Measurements from ENCODE around the gene RUBCN.

RUBCN gene

GRCh38 chr3:197720694-197721093 is 16.0 kb downstream of the RUBCN start:
- no peak overlapping the region for H2AFZ ChIP-seq (ENCODE audit: low read depth, low read length)
- no peaks in the 10 kb centered on the region for H3K4me1 ChIP-seq (ENCODE audit: insufficient read depth, low read length)
- ATAC-seq (ENCODE audit: insufficient read depth, low read depth) (no peak), DNase-seq (no peak)
- no peak overlapping the region for H3K4me3 ChIP-seq (ENCODE audit: low read depth in 1 of 2, low read length in 2 of 2)
- no peak for TF ChIP-seq EZH2 (IDR thresholded peaks at IDR 0.05; ENCODE audit: borderline replicate concordance, low read depth, low read length, severe bottlenecking)
- no peak for TF ChIP-seq CTCF (IDR thresholded peaks at IDR 0.05; ENCODE audit: borderline replicate concordance, extremely low read depth, low read length, poor library complexity, severe bottlenecking)
- no peak overlapping the region for H3K9ac ChIP-seq (ENCODE audit: low read depth, low read length)
- H3K27ac ChIP-seq (ENCODE audit: low read length) = no peak overlapping the region
- peaks cover 8% of the 10 kb centered on the region; the same call in 1 of the 2 replicates for H3K36me3 ChIP-seq (ENCODE audit: insufficient read depth, low read length)
- no peaks in the 10 kb centered on the region for H4K20me1 ChIP-seq (ENCODE audit: insufficient read depth, low read length)
- peaks cover 14% of the 10 kb centered on the region for H3K9me3 ChIP-seq (ENCODE audit: insufficient read depth, low read length, severe bottlenecking)
- no peaks in the 10 kb centered on the region for H3K27me3 ChIP-seq (ENCODE audit: insufficient read depth, low read length, poor library complexity)
- H3K4me2 ChIP-seq (ENCODE audit: insufficient read depth, low read length) = no peak overlapping the region
- no peaks in the 10 kb centered on the region for H3K79me2 ChIP-seq (ENCODE audit: insufficient read depth, low read length)

GRCh38 chr3:197718891-197719290 is 17.8 kb downstream of the RUBCN start:
- DNase-seq = no peak
- Histone ChIP-seq H3K9ac (ENCODE audit: low read depth, low read length) (no peak overlapping the region), H3K79me2 (ENCODE audit: insufficient read depth, low read length) (no peaks in the 10 kb centered on the region)

GRCh38 chr3:197714251-197714650 is 22.5 kb downstream of the RUBCN start:
- TF ChIP-seq CTCF (IDR thresholded peaks at IDR 0.05; ENCODE audit: borderline replicate concordance, extremely low read depth, low read length, poor library complexity, severe bottlenecking) = no peak
- TF ChIP-seq EZH2 (IDR thresholded peaks at IDR 0.05; ENCODE audit: borderline replicate concordance, low read depth, low read length, severe bottlenecking) = no peak
- Histone ChIP-seq H3K36me3 (ENCODE audit: insufficient read depth, low read length) (peaks cover 6% of the 10 kb centered on the region; the same call in 1 of the 2 replicates), H3K79me2 (ENCODE audit: insufficient read depth, low read length) (0 out of 2 replicates have a peak, but pooled peaks cover 4% of the 10 kb centered on the region), H3K9me3 (ENCODE audit: insufficient read depth, low read length, severe bottlenecking) (no peaks in the 10 kb centered on the region), H3K27ac (ENCODE audit: low read length) (no peak overlapping the region), H4K20me1 (ENCODE audit: insufficient read depth, low read length) (no peaks in the 10 kb centered on the region), H3K4me3 (ENCODE audit: low read depth in 1 of 2, low read length in 2 of 2) (no peak overlapping the region), H3K4me1 (ENCODE audit: insufficient read depth, low read length) (peaks cover 21% of the 10 kb centered on the region), H3K9ac (ENCODE audit: low read depth, low read length) (no peak overlapping the region), H3K27me3 (ENCODE audit: insufficient read depth, low read length, poor library complexity) (no peaks in the 10 kb centered on the region), H3K4me2 (ENCODE audit: insufficient read depth, low read length) (no peak overlapping the region), H2AFZ (ENCODE audit: low read depth, low read length) (no peak overlapping the region)
- ATAC-seq (ENCODE audit: insufficient read depth, low read depth) = no peak
- DNase-seq = no peak

More at GRCh38 chr3:197718891-197719290, 17.8 kb downstream of the RUBCN start:
- Histone ChIP-seq H3K4me1 (ENCODE audit: insufficient read depth, low read length) (no peaks in the 10 kb centered on the region), H4K20me1 (ENCODE audit: insufficient read depth, low read length) (no peaks in the 10 kb centered on the region), H2AFZ (ENCODE audit: low read depth, low read length) (no peak overlapping the region), H3K27me3 (ENCODE audit: insufficient read depth, low read length, poor library complexity) (no peaks in the 10 kb centered on the region), H3K4me2 (ENCODE audit: insufficient read depth, low read length) (no peak overlapping the region), H3K9me3 (ENCODE audit: insufficient read depth, low read length, severe bottlenecking) (peaks cover 14% of the 10 kb centered on the region), H3K4me3 (ENCODE audit: low read depth in 1 of 2, low read length in 2 of 2) (no peak overlapping the region), H3K36me3 (ENCODE audit: insufficient read depth, low read length) (peaks cover 8% of the 10 kb centered on the region; the same call in 1 of the 2 replicates), H3K27ac (ENCODE audit: low read length) (no peak overlapping the region)
- TF ChIP-seq CTCF (IDR thresholded peaks at IDR 0.05; ENCODE audit: borderline replicate concordance, extremely low read depth, low read length, poor library complexity, severe bottlenecking) (no peak), EZH2 (IDR thresholded peaks at IDR 0.05; ENCODE audit: borderline replicate concordance, low read depth, low read length, severe bottlenecking) (no peak)
- no peak for ATAC-seq (ENCODE audit: insufficient read depth, low read depth)

- no peak for ATAC-seq (ENCODE audit: insufficient read depth, low read depth)
- Histone ChIP-seq H3K36me3 (ENCODE audit: insufficient read depth, low read length) (peaks cover 6% of the 10 kb centered on the region; the same call in 1 of the 2 replicates), H3K79me2 (ENCODE audit: insufficient read depth, low read length) (0 out of 2 replicates have a peak, but pooled peaks cover 4% of the 10 kb centered on the region), H3K4me1 (ENCODE audit: insufficient read depth, low read length) (peaks cover 21% of the 10 kb centered on the region), H3K9ac (ENCODE audit: low read depth, low read length) (peak overlapping the region; percentile 17; the same call in 1 of the 2 replicates), H3K4me3 (ENCODE audit: low read depth in 1 of 2, low read length in 2 of 2) (no peak overlapping the region), H4K20me1 (ENCODE audit: insufficient read depth, low read length) (no peaks in the 10 kb centered on the region), H3K9me3 (ENCODE audit: insufficient read depth, low read length, severe bottlenecking) (no peaks in the 10 kb centered on the region), H3K27me3 (ENCODE audit: insufficient read depth, low read length, poor library complexity) (no peaks in the 10 kb centered on the region), H3K27ac (ENCODE audit: low read length) (peak overlapping the region; percentile 50), H3K4me2 (ENCODE audit: insufficient read depth, low read length) (peak overlapping the region; percentile 73), H2AFZ (ENCODE audit: low read depth, low read length) (no peak overlapping the region)
- no peak for DNase-seq
- TF ChIP-seq CTCF (IDR thresholded peaks at IDR 0.05; ENCODE audit: borderline replicate concordance, extremely low read depth, low read length, poor library complexity, severe bottlenecking) (no peak), EZH2 (IDR thresholded peaks at IDR 0.05; ENCODE audit: borderline replicate concordance, low read depth, low read length, severe bottlenecking) (no peak)
These were observed 23.3 kb downstream of the RUBCN start for GRCh38 chr3:197713477-197713822.

Measured in DND-41 (cell line).